HG02588 (cell line): ENCODE data around the gene SLC10A3.
"Not testable (repeated sequence)": the region's sequence is repeated elsewhere in the genome, so short reads cannot be mapped to it uniquely, and the experiment has no call there.

Experiments used
- ATAC-seq: cut with Tn5 transposase; IDR thresholded peaks from one replicate; pipeline ENCODE4 v1.9.1; 2021; ENCODE audit warnings: mild to moderate bottlenecking, moderate library complexity; ENCODE audit not compliant: unreplicated experiment

Gene SLC10A3

DNA sequence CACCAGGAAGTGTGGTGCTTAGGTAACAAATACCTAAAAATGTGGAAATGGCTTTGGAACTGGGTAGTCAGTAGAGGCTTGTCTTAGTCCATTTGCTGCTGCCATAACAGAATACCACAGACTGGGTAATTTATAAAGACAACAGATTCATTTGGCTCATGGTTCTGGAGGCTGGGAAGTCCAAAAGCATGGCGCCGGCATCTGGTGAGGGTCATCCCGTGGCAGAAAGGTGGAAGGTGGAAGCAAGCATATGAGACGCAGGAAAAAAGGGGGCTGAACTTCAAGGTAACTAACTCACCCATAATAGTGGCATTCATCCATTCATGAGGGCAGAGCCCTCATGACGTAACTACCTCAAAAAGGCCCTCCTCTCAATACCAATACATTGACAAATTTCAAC, 19.0 kb upstream of the SLC10A3 start:
- no peak for ATAC-seq

DNA sequence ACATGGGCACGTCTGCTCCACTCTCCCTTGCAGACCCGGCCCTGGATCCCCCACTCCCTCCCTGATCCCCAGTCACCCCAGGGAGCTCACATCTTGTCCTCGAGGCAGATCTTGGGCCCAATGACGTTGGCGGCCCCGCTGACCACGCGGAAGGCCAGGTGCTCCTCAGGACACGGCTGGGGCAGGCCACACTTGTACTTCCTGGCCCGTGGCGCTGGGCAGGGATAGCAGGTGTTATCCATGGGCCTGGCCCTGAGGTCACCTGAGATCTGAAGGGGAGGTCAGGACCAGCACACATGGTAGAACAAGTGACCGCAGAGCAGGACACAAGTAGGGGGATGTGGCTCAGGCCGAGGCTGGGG, 17.9 kb upstream of the SLC10A3 start:
- ATAC-seq = no peak

DNA sequence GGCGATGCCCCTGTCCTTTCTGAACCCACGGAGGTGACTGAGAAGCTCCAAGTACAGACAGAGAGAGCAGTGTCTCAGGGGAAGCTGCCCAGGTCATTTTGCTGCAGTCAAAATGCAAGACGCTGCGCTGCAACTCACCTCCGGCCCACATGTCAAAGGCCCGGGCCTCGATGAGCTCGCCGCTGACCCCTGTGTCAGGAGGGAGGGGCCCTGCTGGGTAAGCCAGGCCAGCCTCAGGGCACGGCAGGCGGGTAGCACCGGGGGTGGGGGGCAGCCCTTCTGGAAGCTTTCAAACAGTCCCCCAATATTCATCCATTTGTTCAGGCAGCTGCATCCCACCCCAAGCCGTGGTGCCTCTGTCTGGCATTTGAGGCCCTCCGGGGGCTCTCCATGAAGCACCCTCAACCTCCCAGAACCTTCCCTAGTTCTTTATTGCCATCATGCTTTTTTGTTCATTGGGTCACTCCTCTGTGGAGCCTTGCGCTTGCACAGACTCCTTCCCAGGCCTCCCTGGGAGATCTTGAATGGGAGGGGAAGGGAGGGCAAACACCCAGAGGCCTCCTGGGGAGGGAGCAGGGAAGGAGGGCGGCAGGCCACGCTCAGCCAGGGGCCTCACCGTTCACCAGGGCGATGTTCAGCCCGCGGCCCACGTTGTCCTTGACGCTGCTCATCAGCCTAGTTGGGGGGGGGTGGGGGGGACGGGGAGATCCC, 17.4 kb upstream of the SLC10A3 start:
- ATAC-seq = no peak

DNA sequence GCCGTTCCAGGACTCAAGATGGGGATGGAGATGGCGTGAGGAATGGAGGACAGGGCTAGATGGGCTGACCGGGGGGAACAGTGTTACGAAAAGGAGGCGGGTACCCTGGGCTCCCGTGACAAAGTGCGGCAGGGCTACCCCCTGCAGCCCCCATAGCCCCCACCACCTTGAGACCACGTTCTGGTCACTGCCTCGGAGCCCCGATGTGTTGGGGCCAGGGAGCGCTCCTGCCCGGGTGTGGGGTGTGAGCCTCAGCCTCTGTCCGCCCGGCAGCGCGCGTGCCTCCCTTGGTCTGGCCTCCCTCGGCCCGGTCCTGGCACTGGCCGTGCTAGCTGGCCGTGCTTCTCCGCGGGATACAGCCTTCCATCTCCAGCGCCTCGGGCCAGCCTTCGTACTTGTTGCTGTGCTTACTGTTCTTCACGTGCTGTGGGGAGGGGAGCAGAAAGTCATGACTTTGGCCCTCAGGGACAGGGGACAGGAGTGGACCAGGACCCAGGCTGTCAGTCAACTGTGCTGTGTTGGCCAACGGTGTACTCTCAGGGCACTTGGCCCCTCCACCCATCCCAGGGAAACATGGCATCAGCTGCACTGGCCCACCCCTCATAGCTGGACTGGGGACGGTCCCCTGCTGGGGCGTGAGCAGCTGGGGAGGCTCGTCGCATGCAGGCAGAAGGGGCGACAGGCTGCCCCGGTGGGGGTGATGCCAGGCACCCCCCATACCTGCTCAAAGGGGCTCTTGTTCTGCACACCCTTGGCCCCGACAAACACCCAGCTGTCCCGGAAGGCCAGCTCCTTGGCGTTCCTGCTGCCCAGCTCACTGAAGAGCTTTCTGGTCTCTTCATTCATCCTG, 16.3 kb upstream of the SLC10A3 start:
- ATAC-seq = no peak

DNA sequence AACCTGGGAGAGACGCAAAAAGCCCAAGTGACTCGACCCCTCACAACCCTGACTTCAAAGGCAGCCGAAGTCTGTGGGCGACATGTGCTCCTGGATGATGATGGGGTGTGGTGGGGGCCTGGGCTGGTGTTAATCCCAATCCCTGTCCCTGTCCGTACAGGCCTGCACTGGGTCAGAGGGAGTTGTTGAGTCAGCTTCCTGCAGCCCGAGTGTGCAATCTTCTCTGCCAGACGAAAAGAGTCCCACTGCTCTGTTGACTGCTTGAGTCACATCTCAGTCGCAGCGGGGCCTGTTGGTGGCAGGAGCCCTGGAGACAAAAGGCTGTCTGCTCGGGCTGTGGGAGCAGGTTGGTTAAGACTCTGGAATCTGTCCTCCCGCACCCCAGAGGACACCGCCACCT, 15.3 kb upstream of the SLC10A3 start:
- ATAC-seq = no peak

DNA sequence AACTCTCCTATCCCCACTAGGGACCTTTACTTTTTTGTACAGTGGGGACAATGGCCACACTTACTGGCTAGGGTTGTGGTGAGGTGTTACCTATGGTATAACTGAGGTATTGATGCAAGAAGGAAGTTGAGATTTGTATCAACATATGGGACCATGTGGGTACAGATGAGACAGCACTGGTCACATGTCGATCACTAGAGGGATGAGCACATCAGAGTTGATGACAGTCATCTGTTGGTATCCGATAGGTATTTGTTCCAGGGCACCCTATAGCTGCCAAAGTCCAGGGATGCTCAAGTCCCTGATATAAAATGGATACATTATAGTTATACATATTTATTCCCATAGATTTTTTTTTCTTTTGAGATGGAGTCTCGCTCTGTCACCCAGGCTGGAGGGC, 12.6 kb upstream of the SLC10A3 start:
- no peak for ATAC-seq

DNA sequence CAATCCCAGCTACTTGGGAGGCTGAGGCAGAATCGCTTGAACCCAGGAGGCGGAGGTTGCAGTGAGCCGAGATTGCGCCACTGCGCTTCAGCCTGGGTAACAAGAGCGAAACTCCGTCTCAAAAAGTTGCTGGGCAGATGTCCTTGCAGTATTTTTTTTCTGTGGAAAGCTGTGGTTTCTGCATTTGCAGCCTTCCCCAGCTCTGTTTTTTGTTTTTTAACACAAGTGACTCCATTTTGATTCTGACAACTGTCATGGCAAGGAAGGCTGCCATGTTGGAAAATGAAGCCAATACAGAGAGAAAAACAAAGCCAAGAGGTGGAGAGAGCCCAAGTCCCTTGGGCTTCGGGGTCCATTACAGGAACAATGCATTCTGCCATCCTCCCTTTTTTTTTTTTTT, 11.7 kb upstream of the SLC10A3 start:
- no peak for ATAC-seq

DNA sequence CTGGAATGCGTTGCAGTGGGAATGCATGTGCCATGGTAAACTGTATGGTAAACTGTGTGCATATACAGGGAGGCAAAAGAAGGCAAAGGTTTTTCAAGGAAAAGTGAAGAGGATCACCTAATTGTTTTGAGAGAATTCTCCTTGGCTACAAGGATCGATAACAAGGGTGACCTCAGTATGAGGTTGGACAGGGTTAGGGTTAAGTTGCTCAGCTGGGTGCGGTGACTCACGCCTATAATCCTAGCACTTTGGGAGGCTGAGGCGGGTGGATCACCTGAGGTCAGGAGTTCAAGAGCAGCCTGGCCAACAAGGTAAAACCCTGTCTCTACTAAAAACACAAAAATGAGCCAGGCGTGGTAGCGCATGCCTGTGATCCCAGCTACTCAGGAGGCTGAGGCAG, 11.0 kb upstream of the SLC10A3 start:
- ATAC-seq = not testable (repeated sequence)

DNA sequence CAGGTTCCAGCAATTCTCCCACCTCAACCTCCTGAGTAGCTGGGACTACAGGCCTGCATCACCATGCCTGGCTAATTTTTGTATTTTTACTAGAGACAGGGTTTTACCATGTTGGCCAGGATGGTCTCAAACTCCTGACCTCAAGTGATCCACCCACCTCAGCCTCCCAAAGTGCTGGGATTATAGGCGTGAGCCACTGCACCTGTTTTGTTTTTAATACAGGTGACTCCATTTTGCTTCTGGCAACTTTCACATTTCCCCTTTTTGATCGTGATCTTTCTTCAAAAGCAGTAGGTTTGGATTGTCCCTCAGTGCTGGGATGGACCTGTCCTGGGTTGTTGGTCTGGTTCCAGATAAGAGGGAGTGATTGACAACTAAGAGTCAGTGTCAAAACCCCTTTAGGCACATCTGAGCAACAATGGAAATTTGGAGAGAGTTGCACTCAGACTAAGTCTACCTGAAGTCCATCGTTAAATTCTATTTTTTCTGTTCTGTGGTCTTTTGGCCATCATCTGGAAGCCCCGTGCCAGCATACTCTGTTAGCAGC, 6.2 kb upstream of the SLC10A3 start:
- not testable (repeated sequence) for ATAC-seq

DNA sequence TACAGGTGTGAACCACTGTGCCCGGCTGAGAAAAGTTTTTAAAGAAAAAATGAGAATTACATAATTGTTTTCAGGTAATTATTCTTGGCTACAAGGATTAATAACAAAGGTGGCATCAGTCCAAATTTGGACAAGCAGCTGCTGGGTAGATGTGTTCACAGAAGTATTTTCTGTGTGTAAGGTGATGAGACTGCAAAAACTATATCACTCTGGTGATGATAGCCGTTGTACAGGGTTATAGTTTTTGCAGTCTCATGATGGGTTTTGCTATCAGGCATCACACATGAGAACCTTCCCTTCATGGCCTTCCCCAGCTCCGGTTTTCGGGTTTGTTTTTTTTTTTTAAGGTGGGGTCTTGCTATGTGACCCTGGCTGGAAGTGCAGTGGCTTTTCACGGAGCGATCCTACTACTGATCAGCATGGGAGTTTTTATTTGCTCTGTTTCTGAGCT, 5.1 kb upstream of the SLC10A3 start:
- ATAC-seq = no peak

DNA sequence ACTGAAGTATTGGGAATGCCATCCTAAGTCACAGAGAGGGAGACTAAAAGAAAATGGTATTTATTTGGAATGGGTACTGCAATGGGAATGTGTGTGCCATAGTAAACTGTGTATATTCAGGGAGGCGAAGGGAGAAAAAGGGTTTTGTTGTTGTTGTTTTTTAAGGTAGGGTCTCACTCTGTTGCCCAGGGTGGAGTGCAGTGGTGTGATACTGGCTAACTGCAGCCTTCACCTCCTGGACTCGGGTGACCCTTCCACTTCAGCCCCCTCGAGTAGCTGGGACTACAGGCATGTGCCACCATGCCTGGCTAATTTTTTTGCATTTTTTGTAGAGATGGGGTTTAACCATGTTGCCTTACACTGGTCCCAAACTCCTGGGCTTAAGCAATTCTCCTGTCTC, 4.3 kb upstream of the SLC10A3 start:
- ATAC-seq = no peak

DNA sequence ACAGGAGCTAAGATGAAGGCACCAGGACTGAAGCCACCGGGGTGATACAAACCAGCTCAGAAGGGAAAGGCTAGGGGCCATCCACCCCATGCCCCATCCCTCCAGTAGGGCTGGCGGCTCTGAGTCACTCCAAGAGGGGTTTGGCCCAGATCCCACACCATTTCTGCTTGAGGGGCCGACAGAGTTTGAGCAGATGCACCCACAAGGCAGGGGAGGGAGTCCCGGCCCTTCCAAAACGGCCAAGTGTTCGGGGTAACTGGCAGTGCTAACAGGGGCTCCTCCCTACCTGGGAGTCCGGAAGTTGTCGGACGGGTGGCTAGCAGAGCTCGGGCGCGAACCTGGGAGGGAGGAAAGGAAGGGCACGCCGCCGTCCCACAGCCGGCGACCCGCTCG, 412 bp downstream of the SLC10A3 start:
- peak; percentile 14 for ATAC-seq

DNA sequence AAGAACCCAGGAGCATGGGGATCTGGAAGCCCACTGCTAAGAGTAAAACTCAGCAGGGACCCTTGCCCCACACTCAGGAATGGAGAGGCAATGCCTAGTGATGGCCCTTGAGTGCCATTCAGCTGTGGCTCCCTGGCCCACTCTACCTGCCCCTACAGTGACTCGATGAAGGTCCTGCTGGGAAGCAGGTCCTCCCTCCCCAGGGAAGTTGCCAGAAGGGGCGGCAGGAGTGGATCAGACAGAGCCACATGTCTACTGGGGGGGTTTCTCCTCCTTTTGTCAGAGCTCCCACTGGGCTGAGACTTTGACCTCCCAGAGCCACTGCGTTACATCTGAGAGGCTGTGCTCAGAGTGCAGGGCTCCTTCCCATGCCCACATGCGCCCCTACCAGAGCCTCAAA, 1.2 kb downstream of the SLC10A3 start:
- ATAC-seq = no peak

DNA sequence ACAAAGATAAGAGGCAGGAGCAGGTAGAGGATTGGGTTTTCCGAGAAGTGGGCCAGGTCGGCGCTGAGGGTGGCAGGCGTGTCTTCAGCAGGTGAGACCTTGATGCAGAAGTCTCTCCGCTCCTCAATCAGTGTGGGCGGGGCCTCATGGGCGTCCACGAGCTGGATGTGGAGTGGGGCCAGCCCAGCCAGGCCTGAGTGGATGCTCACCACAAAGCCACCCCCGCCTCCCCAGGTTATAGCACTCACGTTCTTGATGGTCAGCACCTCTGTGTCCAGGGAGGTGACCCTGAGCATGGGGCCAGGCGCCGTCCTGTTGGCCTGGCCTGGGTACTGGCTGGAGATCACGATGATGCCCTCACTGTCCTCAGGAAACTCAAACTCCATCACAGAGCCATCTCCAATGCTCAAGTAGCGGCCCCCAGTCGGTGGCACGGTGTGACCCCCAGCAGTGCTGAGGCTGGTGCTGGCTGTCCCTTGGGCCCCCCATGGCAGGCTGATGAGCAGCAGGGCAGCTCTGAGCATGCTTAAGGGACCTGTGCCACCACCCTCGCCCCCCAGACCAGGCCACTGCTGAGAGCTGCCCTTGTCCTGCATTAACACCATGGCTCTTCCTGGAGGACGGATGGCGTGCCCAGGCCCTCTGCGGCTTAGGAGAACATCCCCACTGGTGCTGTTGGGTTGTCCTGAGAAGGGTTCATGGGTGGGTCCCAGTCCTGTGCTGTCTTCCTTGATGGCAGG, 1.9 kb downstream of the SLC10A3 start:
- ATAC-seq = no peak

DNA sequence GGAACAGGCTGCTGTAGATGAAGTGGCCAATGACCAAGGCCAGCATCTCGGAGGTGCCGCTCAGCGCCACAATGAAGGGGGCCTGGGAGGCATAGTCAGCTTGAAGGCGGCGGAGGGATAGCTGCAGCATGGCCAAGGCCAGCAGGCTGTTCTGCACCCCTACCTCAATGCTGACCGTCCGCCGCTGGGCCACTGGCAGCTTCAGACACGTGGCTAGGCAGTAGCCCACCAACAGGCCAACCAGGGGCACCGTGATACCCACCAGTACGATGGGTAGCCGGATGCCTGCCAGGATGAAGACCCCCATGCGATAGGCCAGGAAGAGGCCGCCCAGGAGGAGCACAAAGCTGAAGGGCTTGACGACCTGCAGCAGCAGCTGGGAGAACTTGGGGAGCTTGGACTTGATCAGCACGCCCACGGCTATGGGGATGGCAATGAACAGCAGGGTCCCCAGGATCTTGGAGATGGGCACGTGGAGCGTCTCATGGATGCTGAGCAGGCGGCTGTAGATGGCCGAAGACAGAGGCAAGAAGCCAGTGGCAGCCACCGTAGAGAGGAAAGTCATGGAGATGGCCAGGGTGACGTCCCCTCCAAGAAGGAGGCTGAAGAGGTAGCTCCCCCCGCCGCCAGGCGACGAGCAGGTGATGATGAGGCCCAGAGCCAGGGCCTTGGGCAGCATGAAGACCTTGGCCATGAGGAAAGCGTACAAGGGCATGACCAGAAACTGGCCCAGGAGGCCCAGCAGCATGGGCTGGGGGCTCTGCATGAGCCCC, 2.7 kb downstream of the SLC10A3 start:
- ATAC-seq = no peak

DNA sequence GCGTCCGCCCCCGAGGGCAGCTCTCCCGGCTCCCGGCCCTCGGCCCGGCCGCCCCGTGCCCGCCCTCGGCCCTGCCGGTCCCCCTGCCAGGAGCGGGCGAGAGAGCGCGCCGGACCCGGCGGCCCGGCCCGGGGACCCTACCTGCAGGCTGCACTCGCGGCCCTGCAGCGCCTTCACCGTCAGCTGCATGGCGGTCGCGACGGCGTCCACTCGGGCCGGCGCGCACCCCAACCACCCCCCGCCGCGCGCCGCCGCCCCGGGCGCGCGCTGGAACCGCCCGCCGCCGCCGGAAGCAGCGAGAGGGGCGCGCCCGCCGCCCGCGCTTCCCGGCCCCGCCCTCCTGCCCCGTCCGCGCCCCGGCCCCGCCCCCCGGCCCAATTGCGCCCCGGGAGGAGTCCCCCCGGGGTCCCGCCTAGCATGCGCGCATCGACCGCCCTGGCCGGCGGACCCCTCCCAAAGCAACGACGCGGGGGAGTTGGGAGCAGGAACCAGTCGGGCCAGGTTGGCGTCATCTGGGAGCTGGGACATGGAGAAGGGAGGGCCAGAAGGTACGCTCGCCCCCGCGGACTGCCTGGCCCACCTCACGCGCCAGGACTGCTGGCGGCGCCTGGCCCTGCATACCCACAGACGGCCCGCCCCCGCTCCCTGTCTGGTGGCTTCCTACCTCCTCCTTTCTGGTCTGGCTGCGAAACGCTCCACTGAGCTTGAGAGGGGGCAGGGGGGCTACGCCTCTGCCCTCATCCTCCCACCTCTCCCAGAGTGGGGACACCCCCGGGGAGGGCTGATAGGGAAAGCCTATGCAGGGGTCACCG, 3.8 kb downstream of the SLC10A3 start, which contains the start of gene UBL4A:
UBL4A (minus strand) TSS at position 220 of the 812 bp plus-strand sequence; CDS start at position 189, 31 bp downstream.
- ATAC-seq = peak; percentile 35

DNA sequence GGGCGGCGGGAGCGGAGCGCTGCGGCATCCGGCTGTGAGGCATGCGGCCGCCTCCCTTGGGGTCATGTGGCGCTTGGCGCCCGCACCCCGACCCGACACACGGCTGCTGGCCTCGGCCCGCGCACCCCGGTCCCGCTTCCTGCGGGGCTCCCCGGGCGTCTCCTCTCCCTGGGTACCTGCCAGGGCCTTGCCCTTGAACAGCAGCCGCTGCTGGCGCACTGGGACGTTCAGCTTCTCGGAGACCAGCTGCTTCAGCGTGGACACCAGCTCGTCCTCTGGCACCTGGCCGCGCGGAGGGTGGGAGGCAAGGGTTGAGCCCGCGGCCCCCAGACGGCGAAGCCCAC, 4.4 kb downstream of the SLC10A3 start:
- ATAC-seq = no peak

DNA sequence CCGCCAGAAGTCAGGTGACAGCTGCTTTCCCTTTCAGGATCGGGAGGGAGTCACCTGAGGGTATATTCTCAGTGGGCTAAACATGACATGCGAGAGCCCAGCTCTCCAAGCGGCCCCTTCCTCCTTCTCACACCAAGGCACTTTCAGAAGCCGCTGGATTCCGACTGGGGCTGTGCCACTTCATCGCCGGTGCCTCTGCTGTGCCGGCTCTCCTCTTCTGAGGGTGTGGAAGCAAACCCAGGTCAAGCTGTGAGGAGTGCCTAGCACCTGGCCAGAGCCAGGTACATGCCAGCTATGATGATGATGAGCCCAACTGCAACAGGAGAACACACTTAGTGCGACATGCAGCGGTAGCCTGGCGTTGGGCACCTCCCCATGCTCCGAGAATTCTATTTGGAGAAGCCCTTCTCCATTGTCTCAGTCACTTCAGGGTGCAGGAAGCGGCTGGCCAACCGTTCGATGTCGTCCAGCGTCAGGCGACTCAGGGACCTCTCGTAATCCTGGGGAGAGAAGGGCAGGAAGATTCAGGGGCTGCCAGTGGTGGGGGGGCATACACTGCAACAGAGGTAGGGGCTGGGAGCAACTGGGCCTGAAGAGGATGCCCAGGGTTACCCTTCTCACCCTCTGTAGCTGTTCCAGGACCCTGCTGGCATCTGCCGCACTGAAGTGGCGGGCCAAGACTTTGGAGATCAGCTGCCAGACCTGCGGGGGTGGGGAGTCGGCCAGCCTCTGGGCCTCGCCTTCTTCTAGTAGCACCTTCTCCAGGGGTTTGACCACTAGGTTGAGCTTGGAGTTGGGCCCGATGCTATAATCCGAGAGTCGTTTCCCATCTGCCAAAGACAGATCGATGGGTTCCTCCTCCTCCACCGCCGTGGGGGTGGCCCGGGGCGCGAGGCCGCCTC, 5.0 kb downstream of the SLC10A3 start:
- ATAC-seq = no peak
